GM12892 (cell line): ENCODE data around the gene MLH1.
"Not testable (repeated sequence)": the region's sequence is repeated elsewhere in the genome, so short reads cannot be mapped to it uniquely, and the experiment has no call there.

ENCODE experiments used
- POLR2A ChIP-seq: IDR thresholded peaks from 2 replicates; pipeline ENCODE4 v1.6.1; 2011; ENCODE audit warnings: low read depth, low read length, control low read depth
- TAF1 ChIP-seq: IDR thresholded peaks from 2 replicates; pipeline ENCODE4 v1.6.1; 2011; ENCODE audit warnings: low read depth, mild to moderate bottlenecking, control low read depth, low read length, borderline replicate concordance

- TF ChIP-seq POLR2A, TAF1: not testable (repeated sequence)
Measured at GRCh38 chr3:36963008-36963407, 30.3 kb upstream of the MLH1 start.
